22Rv1 (cell line): ENCODE data around the gene POLR3A.
A peak's percentile ranks its signal among the peaks of the same experiment; 100 is the strongest.
"Not testable (repeated sequence)": the region's sequence is repeated elsewhere in the genome, so short reads cannot be mapped to it uniquely, and the experiment has no call there.

Source experiments
- H3K27ac ChIP-seq: fragments of 450-650 bp; 2 replicates; pipeline ENCODE4 v1.5.1; 2017
- CTCF ChIP-seq: fragments of 450-650 bp; IDR thresholded peaks from 2 replicates; pipeline ENCODE4 v1.5.1; 2017; ENCODE audit warnings: mild to moderate bottlenecking
- ZFX ChIP-seq: fragments of 450-650 bp; IDR thresholded peaks from 2 replicates; pipeline ENCODE4 v1.6.1; 2017; ENCODE audit warnings: antibody characterized with exemption, borderline replicate concordance

The POLR3A gene

GRCh38 chr10:78029269-78030226 is at the start of gene POLR3A:
Gene POLR3A (minus strand): TSS chr10:78029515. CDS start chr10:78029407, 108 bp downstream.
- peak within 1 kb of the TSS; percentile 81 for H3K27ac ChIP-seq
- TF ChIP-seq ZFX = no peak
- peak; percentile 96 for TF ChIP-seq CTCF

GRCh38 chr10:78078539-78079330 is 49.4 kb upstream of the POLR3A start:
- no peak for TF ChIP-seq CTCF
- no peak for TF ChIP-seq ZFX
- no peak overlapping the region for H3K27ac ChIP-seq

- not testable (repeated sequence) for H3K27ac ChIP-seq
Observed at GRCh38 chr10:78075806-78076205, 46.5 kb upstream of the POLR3A start.

- no peak for TF ChIP-seq CTCF
- no peak for TF ChIP-seq ZFX
- no peak overlapping the region for H3K27ac ChIP-seq
Observed at GRCh38 chr10:78072504-78072903, 43.2 kb upstream of the POLR3A start.

GRCh38 chr10:78071857-78072179 is 42.5 kb upstream of the POLR3A start:
- no peak overlapping the region for H3K27ac ChIP-seq
- TF ChIP-seq ZFX (no peak), CTCF (no peak)

- TF ChIP-seq ZFX = no peak
- no peak for TF ChIP-seq CTCF
- no peak overlapping the region for H3K27ac ChIP-seq
Observed at GRCh38 chr10:78071140-78071856, 42.0 kb upstream of the POLR3A start.

GRCh38 chr10:78070726-78071125 is 41.4 kb upstream of the POLR3A start:
- TF ChIP-seq CTCF = no peak
- no peak for TF ChIP-seq ZFX
- H3K27ac ChIP-seq = no peak overlapping the region

- not testable (repeated sequence) for H3K27ac ChIP-seq
Observed at GRCh38 chr10:78070064-78070463, 40.7 kb upstream of the POLR3A start.
